PC-3 (cell line): ENCODE measurements around the gene ALOX15B.

ENCODE experiments used
- CTCF ChIP-seq: fragments of 300-600 bp; sonication (generic); conservative IDR thresholded peaks from 2 replicates; pipeline ENCODE4 v1.5.1; 2017; ENCODE audit warnings: antibody characterized with exemption, low read depth, mild to moderate bottlenecking, low read length
- EZH2 ChIP-seq: fragments of 300-600 bp; sonication (generic); IDR thresholded peaks from one replicate; pipeline ENCODE4 v1.6.1; 2017; ENCODE audit warnings: antibody characterized with exemption, mild to moderate bottlenecking, low read length; ENCODE audit not compliant: unreplicated experiment

GRCh38 chr17:8074554-8074953 lies 35.7 kb downstream of the ALOX15B start:
- TF ChIP-seq CTCF (no peak), EZH2 (no peak)
